Neural progenitor cell (in vitro differentiated cells): Measurements from ENCODE around the gene MMP20. TPM values are rescaled to one million over a fixed set of nuclear protein-coding genes. Genes with fewer than 3 reads are reported as not detected.

Experiments used
- DNase-seq: peaks from one replicate; pipeline ENCODE4 v3.0.0-alpha.2; 2016; ENCODE audit warnings: low spot score
- H2AFZ ChIP-seq: fragments of 200-600 bp; sonication (generic); replicated peaks from 2 replicates; pipeline ENCODE4 v1.6.1; 2016; ENCODE audit warnings: antibody characterized with exemption
- H3F3A ChIP-seq: fragments of 200-600 bp; sonication (generic); 2 replicates; pipeline ENCODE4 v1.6.1; 2016; ENCODE audit warnings: antibody characterized with exemption, low read depth
- H3K27ac ChIP-seq: fragments of 200-600 bp; sonication (generic); 2 replicates; pipeline ENCODE4 v1.5.1; 2016; ENCODE audit warnings: mild to moderate bottlenecking
- H3K27me3 ChIP-seq: fragments of 200-600 bp; sonication (generic); 2 replicates; pipeline ENCODE4 v1.6.1; 2016; ENCODE audit warnings: mild to moderate bottlenecking, moderate library complexity
- H3K36me3 ChIP-seq: fragments of 200-600 bp; sonication (generic); 2 replicates; pipeline ENCODE4 v1.5.1; 2016
- H3K4me1 ChIP-seq: fragments of 200-600 bp; sonication (generic); 2 replicates; pipeline ENCODE4 v1.6.1; 2016; ENCODE audit warnings: mixed run types
- H3K4me2 ChIP-seq: fragments of 200-600 bp; sonication (generic); 2 replicates; pipeline ENCODE4 v1.6.1; 2016
- H3K4me3 ChIP-seq: fragments of 200-600 bp; sonication (generic); 2 replicates; pipeline ENCODE4 v1.5.1; 2016
- H3K79me2 ChIP-seq: fragments of 200-600 bp; sonication (generic); 2 replicates; pipeline ENCODE4 v1.6.1; 2016; ENCODE audit warnings: low read depth
- H3K9ac ChIP-seq: fragments of 200-600 bp; sonication (generic); 2 replicates; pipeline ENCODE4 v1.6.1; 2016
- H3K9me3 ChIP-seq: fragments of 200-600 bp; sonication (generic); 2 replicates; pipeline ENCODE4 v1.5.1; 2016; ENCODE audit warnings: low read depth
- H4K20me1 ChIP-seq: fragments of 200-600 bp; sonication (generic); 2 replicates; pipeline ENCODE4 v1.6.1; 2016; ENCODE audit warnings: low read depth
- H3K27ac Mint-ChIP-seq: 3 replicates; pipeline ENCODE4 v1.8.0; 2021; ENCODE audit warnings: mixed read lengths
- H3K27me3 Mint-ChIP-seq: 2 replicates; pipeline ENCODE4 v1.8.0; 2022; ENCODE audit warnings: low read depth, mild to moderate bottlenecking, inconsistent platforms, moderate library complexity, mixed read lengths; ENCODE audit not compliant: insufficient read depth
- H3K36me3 Mint-ChIP-seq: 3 replicates; pipeline ENCODE4 v1.8.0; 2021; ENCODE audit warnings: mixed read lengths
- H3K4me1 Mint-ChIP-seq: 3 replicates; pipeline ENCODE4 v1.8.0; 2021; ENCODE audit warnings: mixed read lengths
- H3K4me3 Mint-ChIP-seq: 3 replicates; pipeline ENCODE4 v1.8.0; 2021; ENCODE audit warnings: mild to moderate bottlenecking, moderate library complexity, mixed read lengths
- H3K9me3 Mint-ChIP-seq: 3 replicates; pipeline ENCODE4 v1.8.0; 2020; ENCODE audit warnings: mixed read lengths
- CTCF ChIP-seq: fragments of 200-600 bp; sonication (generic); IDR thresholded peaks from 2 replicates; pipeline ENCODE4 v1.5.1; 2017; ENCODE audit warnings: antibody characterized with exemption, mild to moderate bottlenecking
- EZH2 ChIP-seq: fragments of 200-600 bp; sonication (generic); IDR thresholded peaks from 2 replicates; pipeline ENCODE4 v1.6.1; 2017; ENCODE audit warnings: antibody characterized with exemption, mild to moderate bottlenecking, moderate library complexity
- EZH2phosphoT487 ChIP-seq: fragments of 200-600 bp; sonication (generic); IDR thresholded peaks from 2 replicates; pipeline ENCODE4 v1.6.1; 2017; ENCODE audit warnings: antibody characterized with exemption
- total RNA-seq: library from RNA; depleted of rRNA; stranded (reverse); fragments of >200 nt; gene quantifications from 2 replicates; pipeline ENCODE4 v1.2.3, GENCODE V29; 2015; ENCODE audit warnings: low replicate concordance

Gene MMP20
- total RNA-seq, 1 donor from 2014 or later = not detected

- Histone ChIP-seq H3K4me1 (peaks cover 4% of the 10 kb centered on the region), H2AFZ (no peak overlapping the region), H3K4me2 (no peak overlapping the region), H3K4me3 (no peak overlapping the region), H3K27ac (no peak overlapping the region), H4K20me1 (no peaks in the 10 kb centered on the region), H3K9me3 (no peaks in the 10 kb centered on the region), H3F3A (peaks cover 11% of the 10 kb centered on the region), H3K36me3 (no peaks in the 10 kb centered on the region), H3K9ac (no peak overlapping the region), H3K27me3 (no peaks in the 10 kb centered on the region), H3K79me2 (no peaks in the 10 kb centered on the region)
- Mint-ChIP-seq H3K36me3 (no peaks in the 10 kb centered on the region), H3K27ac (no peak overlapping the region), H3K4me3 (no peak overlapping the region), H3K27me3 (peaks cover 2% of the 10 kb centered on the region), H3K4me1 (peaks cover 14% of the 10 kb centered on the region), H3K9me3 (no peaks in the 10 kb centered on the region)
- DNase-seq = peak; percentile 19
- TF ChIP-seq EZH2phosphoT487 (no peak), EZH2 (no peak), CTCF (no peak)
Observed at GRCh38 chr11:102615077-102615893, 9.8 kb downstream of the MMP20 start.

DNA sequence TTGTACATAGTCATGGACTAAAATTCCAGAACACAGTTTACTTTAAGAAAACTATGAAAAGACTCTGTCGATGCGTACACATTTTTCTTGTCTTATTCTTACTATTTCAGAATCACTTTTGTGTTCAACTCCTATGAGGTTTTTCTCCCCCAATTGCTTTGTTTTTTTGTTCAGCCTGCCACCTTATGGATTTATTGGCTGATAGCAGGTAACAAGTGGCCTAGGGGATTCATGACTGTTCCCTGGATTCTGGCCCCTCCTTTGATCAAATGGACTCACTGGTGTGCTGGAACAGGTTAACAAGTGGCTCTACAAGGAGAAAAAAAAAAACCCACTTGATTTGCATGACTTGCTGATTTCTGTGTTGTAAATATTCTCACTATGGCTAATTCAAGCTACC lies 10.6 kb downstream of the MMP20 start:
- no peak for DNase-seq
- no peaks in the 10 kb centered on the region for H3K9me3 ChIP-seq
- H3K9me3 Mint-ChIP-seq = no peaks in the 10 kb centered on the region
- H3K4me3 Mint-ChIP-seq = no peak overlapping the region
- H2AFZ ChIP-seq = no peak overlapping the region
- no peak overlapping the region for H3K27ac Mint-ChIP-seq
- no peaks in the 10 kb centered on the region for H3K36me3 ChIP-seq
- no peak for TF ChIP-seq EZH2
- no peak for TF ChIP-seq EZH2phosphoT487
- TF ChIP-seq CTCF = no peak
- H3F3A ChIP-seq = peaks cover 11% of the 10 kb centered on the region
- no peaks in the 10 kb centered on the region for H3K79me2 ChIP-seq
- no peak overlapping the region for H3K4me3 ChIP-seq
- H3K27me3 Mint-ChIP-seq = no peaks in the 10 kb centered on the region
- no peaks in the 10 kb centered on the region for H4K20me1 ChIP-seq
- peaks cover 4% of the 10 kb centered on the region for H3K4me1 ChIP-seq
- no peak overlapping the region for H3K4me2 ChIP-seq
- no peak overlapping the region for H3K9ac ChIP-seq
- no peak overlapping the region for H3K27ac ChIP-seq
- no peaks in the 10 kb centered on the region for H3K36me3 Mint-ChIP-seq
- peaks cover 14% of the 10 kb centered on the region for H3K4me1 Mint-ChIP-seq
- H3K27me3 ChIP-seq = no peaks in the 10 kb centered on the region

- H2AFZ ChIP-seq = no peak overlapping the region
- no peak overlapping the region for H3K27ac Mint-ChIP-seq
- no peaks in the 10 kb centered on the region for H3K27me3 Mint-ChIP-seq
Observed at GRCh38 chr11:102614031-102614430, 11.1 kb downstream of the MMP20 start.

More at GRCh38 chr11:102614031-102614430, 11.1 kb downstream of the MMP20 start:
- H3K36me3 Mint-ChIP-seq = no peaks in the 10 kb centered on the region
- no peaks in the 10 kb centered on the region for H3K27me3 ChIP-seq
- no peaks in the 10 kb centered on the region for H3K9me3 ChIP-seq
- no peaks in the 10 kb centered on the region for H3K9me3 Mint-ChIP-seq
- DNase-seq = no peak
- H3K9ac ChIP-seq = no peak overlapping the region
- no peaks in the 10 kb centered on the region for H3K36me3 ChIP-seq
- H3F3A ChIP-seq = peaks cover 11% of the 10 kb centered on the region
- peaks cover 4% of the 10 kb centered on the region for H3K4me1 ChIP-seq
- no peak overlapping the region for H3K4me3 Mint-ChIP-seq
- no peak for TF ChIP-seq EZH2phosphoT487
- no peak for TF ChIP-seq EZH2
- no peak for TF ChIP-seq CTCF
- H4K20me1 ChIP-seq = no peaks in the 10 kb centered on the region
- H3K4me1 Mint-ChIP-seq = peaks cover 14% of the 10 kb centered on the region
- no peak overlapping the region for H3K4me2 ChIP-seq
- H3K79me2 ChIP-seq = no peaks in the 10 kb centered on the region
- H3K27ac ChIP-seq = no peak overlapping the region
- H3K4me3 ChIP-seq = no peak overlapping the region
